GM12878 (cell line): Measurements from ENCODE around the gene EPB41. TPM values are rescaled to one million over a fixed set of nuclear protein-coding genes. Genes with fewer than 3 reads are reported as not detected.

Experiments
- ATAC-seq: fragments of 200-7000 bp; cut with Tn5 transposase; 3 replicates; pipeline ENCODE4 v1.9.1; 2020; ENCODE audit warnings: mild to moderate bottlenecking, moderate library complexity
- BruUV-seq: library from RNA; stranded (reverse); fragments of 400-500 nt; replicated peaks from 2 replicates; lab custom pipeline; 2021; lab: Mats Ljungman, UMichigan
- CTCF ChIA-PET: fragments of 300-600 bp; sonication (Branson Sonifier 250); formaldehyde crosslinking; extraction: SDS; loops from one replicate; lab custom pipeline; 2021; ENCODE audit warnings: inconsistent platforms; lab: Yijun Ruan, JAX
- POLR2A ChIA-PET: fragments of 350-600 bp; formaldehyde crosslinking; extraction: SDS; loops from one replicate; lab custom pipeline; 2021; ENCODE audit warnings: inconsistent platforms; lab: Charles Lee
- RAD21 ChIA-PET: fragments of 300-600 bp; sonication (Branson Sonifier 250); formaldehyde crosslinking; loops from one replicate; lab custom pipeline; 2023; ENCODE audit warnings: antibody characterized with exemption; ENCODE audit not compliant: unreplicated experiment; lab: Charles Lee
- SMC1A ChIA-PET: fragments of 300-600 bp; sonication (Branson Sonifier 250); formaldehyde crosslinking; loops from one replicate; lab custom pipeline; 2023; ENCODE audit not compliant: unreplicated experiment, uncharacterized antibody; lab: Charles Lee
- DNase-seq: peaks from one replicate; pipeline ENCODE4 v3.0.0-alpha.2; 2011; ENCODE audit warnings: low read depth, low spot score
- FAIRE-seq: peaks from 3 replicates; lab custom pipeline; 2011; peaks lifted over from hg19 to GRCh38; lab: Jason Lieb, UNC
- H2AFZ ChIP-seq: 2 replicates; pipeline ENCODE4 v1.6.0; 2011; ENCODE audit warnings: low read depth, low read length, control low read depth; ENCODE audit not compliant: control insufficient read depth
- H3K27ac ChIP-seq: 2 replicates; pipeline ENCODE4 v1.5.1; 2011; ENCODE audit warnings: control low read depth; ENCODE audit not compliant: control insufficient read depth, insufficient read depth
- H3K27me3 ChIP-seq, 2 experiments: replicated peaks in 1 of 2; 2 replicates each; pipeline versions ENCODE4 v1.6.0 to v1.6.1; 2011; ENCODE audit warnings: low read length in 1 of 2; ENCODE audit not compliant: control insufficient read depth in 2 of 2, insufficient read depth in 2 of 2
- H3K36me3 ChIP-seq, 2 experiments: 2 replicates each; pipeline ENCODE4 v1.5.1; 2011; ENCODE audit warnings: low read length in 1 of 2; ENCODE audit not compliant: control insufficient read depth in 2 of 2, insufficient read depth in 2 of 2
- H3K4me1 ChIP-seq: 2 replicates; pipeline ENCODE4 v1.6.1; 2011; ENCODE audit warnings: mild to moderate bottlenecking, low read length, moderate library complexity, mixed read lengths; ENCODE audit not compliant: control insufficient read depth, insufficient read depth
- H3K4me2 ChIP-seq: 2 replicates; pipeline ENCODE4 v1.6.0; 2011; ENCODE audit warnings: control low read depth; ENCODE audit not compliant: control insufficient read depth, insufficient read depth
- H3K4me3 ChIP-seq: fragments of 200-600 bp; sonication (generic); 2 replicates; pipeline ENCODE4 v1.5.1; 2016
- H3K79me2 ChIP-seq: 2 replicates; pipeline ENCODE4 v1.6.0; 2011; ENCODE audit warnings: low read length; ENCODE audit not compliant: control insufficient read depth, insufficient read depth
- H3K9ac ChIP-seq: 2 replicates; pipeline ENCODE4 v1.8.0; 2011; ENCODE audit warnings: low read length, control low read depth, mixed read lengths; ENCODE audit not compliant: control insufficient read depth, insufficient read depth
- H3K9me3 ChIP-seq: replicated peaks from 3 replicates; pipeline ENCODE4 v1.5.1; 2011; ENCODE audit warnings: mild to moderate bottlenecking, low read length; ENCODE audit not compliant: control insufficient read depth, insufficient read depth
- H4K20me1 ChIP-seq: 2 replicates; pipeline ENCODE4 v1.6.0; 2011; ENCODE audit not compliant: control insufficient read depth, insufficient read depth
- ATF3 ChIP-seq: IDR thresholded peaks from 2 replicates; pipeline ENCODE4 v1.6.1; 2011; ENCODE audit warnings: low read depth, mild to moderate bottlenecking, low read length, moderate library complexity, borderline replicate concordance; ENCODE audit errors: extremely low read depth
- BMI1 ChIP-seq: fragments of 450-650 bp; IDR thresholded peaks from 2 replicates; pipeline ENCODE4 v1.6.1; 2016; ENCODE audit warnings: mild to moderate bottlenecking, moderate library complexity, borderline replicate concordance
- ETV6 ChIP-seq, 2 experiments: fragments of 450-650 bp in 1 of 2; IDR thresholded peaks in 1 of 2; conservative IDR thresholded peaks in 1 of 2; 2 replicates each; pipeline ENCODE4 v1.6.1; 2014; ENCODE audit warnings: antibody characterized with exemption in 1 of 2, borderline replicate concordance in 1 of 2, low read depth in 1 of 2, mild to moderate bottlenecking in 1 of 2, moderate library complexity in 1 of 2
- EZH2 ChIP-seq: IDR thresholded peaks from 2 replicates; pipeline ENCODE4 v1.6.1; 2012; ENCODE audit warnings: low read depth, mild to moderate bottlenecking, control low read depth, inconsistent platforms, low read length, borderline replicate concordance; ENCODE audit not compliant: control insufficient read depth
- FOXM1 ChIP-seq: IDR thresholded peaks from 2 replicates; pipeline ENCODE4 v1.6.1; 2012; ENCODE audit warnings: low read depth, mild to moderate bottlenecking, inconsistent platforms, low read length, moderate library complexity
- HDGF ChIP-seq: fragments of 450-650 bp; IDR thresholded peaks from 2 replicates; pipeline ENCODE4 v1.6.1; 2016; ENCODE audit warnings: antibody characterized with exemption
- IRF3 ChIP-seq: fragments of 450-650 bp; IDR thresholded peaks from 2 replicates; pipeline ENCODE4 v1.6.1; 2014; ENCODE audit warnings: mild to moderate bottlenecking
- IRF4 ChIP-seq: IDR thresholded peaks from 2 replicates; pipeline ENCODE4 v1.6.1; 2011; ENCODE audit warnings: low read depth, low read length
- NFIC ChIP-seq: IDR thresholded peaks from 2 replicates; pipeline ENCODE4 v1.6.1; 2012; ENCODE audit warnings: low read depth, mild to moderate bottlenecking, inconsistent platforms, low read length, moderate library complexity
- NR2C1 ChIP-seq: fragments of 450-650 bp; IDR thresholded peaks from 2 replicates; pipeline ENCODE4 v1.6.1; 2017; ENCODE audit warnings: antibody characterized with exemption, mild to moderate bottlenecking, moderate library complexity
- SREBF2 ChIP-seq: IDR thresholded peaks from 2 replicates; pipeline ENCODE4 v1.6.1; 2012; ENCODE audit warnings: mild to moderate bottlenecking, low read length
- STAT1 ChIP-seq: fragments of 450-650 bp; conservative IDR thresholded peaks from 2 replicates; pipeline ENCODE4 v1.6.1; 2014; ENCODE audit warnings: antibody characterized with exemption, mild to moderate bottlenecking
- TAF1 ChIP-seq: IDR thresholded peaks from 2 replicates; pipeline ENCODE4 v1.6.1; 2011; ENCODE audit warnings: mild to moderate bottlenecking, low read depth, low read length, borderline replicate concordance
- YY1 ChIP-seq: IDR thresholded peaks from 2 replicates; pipeline ENCODE4 v1.6.1; 2011; ENCODE audit warnings: low read depth, mild to moderate bottlenecking, low read length
- ZNF207 ChIP-seq: fragments of 450-650 bp; IDR thresholded peaks from 2 replicates; pipeline ENCODE4 v1.6.1; 2014; ENCODE audit warnings: antibody characterized with exemption, mild to moderate bottlenecking, borderline replicate concordance
- ZNF384 ChIP-seq: IDR thresholded peaks from 2 replicates; pipeline ENCODE4 v1.6.1; 2012; ENCODE audit warnings: low read depth, mild to moderate bottlenecking, low read length, improper control_type of control experiment, borderline replicate concordance
- WGBS: methylation state at CpG from one replicate; pipeline ENCODE4 v1.1.6; 2016; ENCODE audit warnings: low lambda C conversion rate; ENCODE audit not compliant: insufficient replicate concordance, insufficient coverage; ENCODE audit errors: missing lambda C conversion rate; 5-methylcytosine and 5-hydroxymethylcytosine counted together
- in situ Hi-C: fragments of 300-500 bp; cut with MboI; formaldehyde crosslinking; loops from 9 replicates; pipeline ENCODE4 v1.14.3; 2018; ENCODE audit warnings: mixed read lengths
- intact Hi-C: fragments of 100-400 bp; cut with micrococcal nuclease; formaldehyde crosslinking; loops from one replicate; pipeline ENCODE4 v1.14.2; 2022; ENCODE audit not compliant: unreplicated experiment
- polyA plus RNA-seq, 11 experiments: library from polyadenylated mRNA; depleted of rRNA in 4 of 11; unstranded in 6 of 11; stranded (reverse) in 5 of 11; fragments of >200 nt; fragmentation: Nextera tagmentation in 4 of 11; fragmentation: Illumina TruSeq in 1 of 11; extraction: Ambion mirVana in 4 of 11; extraction: Trizol in 1 of 11; gene quantifications; 1 replicate in 1 of 11; 2 replicates in 10 of 11; pipeline versions ENCODE4 v1.2.1 to v1.2.3, GENCODE V29; 2011 to 2016; ENCODE audit warnings: inconsistent platforms in 2 of 11, missing spikeins in 2 of 11, low read depth in 1 of 11
- total RNA-seq, 4 experiments: library from RNA; depleted of rRNA in 3 of 4; stranded (reverse); fragments of >200 nt in 3 of 4; fragmentation: Illumina TruSeq in 1 of 4; extraction: Trizol in 1 of 4; gene quantifications; 2 replicates each; pipeline versions ENCODE4 v1.2.1 to v1.2.3, GENCODE V29; 2013 to 2021
- TF ChIP-seq, protein P1 (sequence below): IDR thresholded peaks from 2 replicates; pipeline ENCODE4 v1.6.1; 2012; ENCODE audit warnings: low read depth, low read length, improper control_type of control experiment

The EPB41 gene
- total and polyA plus RNA-seq, 10 of the 15 experiments (the other 5 are each of a cell fraction or from before 2014, with no cell fraction given), result 1.1 to 77.6 (median 58.8) TPM

DNA sequence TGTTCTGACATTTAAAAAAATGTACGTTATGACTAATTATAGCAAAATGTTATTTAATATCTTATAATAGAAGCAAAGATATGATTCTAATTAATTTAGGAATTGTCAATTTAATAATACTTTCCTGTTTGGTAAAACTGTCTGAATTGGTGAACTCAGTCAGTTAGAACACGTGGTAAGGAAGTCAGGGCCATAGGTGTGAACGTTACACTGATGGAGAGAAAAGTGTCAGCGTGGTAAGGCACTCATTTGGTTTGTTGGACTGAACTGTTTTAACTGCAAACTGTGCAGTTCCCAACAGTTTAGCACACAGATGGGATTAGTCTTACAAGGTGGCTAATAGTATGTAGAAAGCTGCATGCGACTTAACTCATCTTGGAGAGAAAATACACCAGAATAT is 102.9 kb downstream of the EPB41 start (continued):
- TF ChIP-seq SREBF2, result no peak
- TF ChIP-seq IRF3, result no peak

DNA sequence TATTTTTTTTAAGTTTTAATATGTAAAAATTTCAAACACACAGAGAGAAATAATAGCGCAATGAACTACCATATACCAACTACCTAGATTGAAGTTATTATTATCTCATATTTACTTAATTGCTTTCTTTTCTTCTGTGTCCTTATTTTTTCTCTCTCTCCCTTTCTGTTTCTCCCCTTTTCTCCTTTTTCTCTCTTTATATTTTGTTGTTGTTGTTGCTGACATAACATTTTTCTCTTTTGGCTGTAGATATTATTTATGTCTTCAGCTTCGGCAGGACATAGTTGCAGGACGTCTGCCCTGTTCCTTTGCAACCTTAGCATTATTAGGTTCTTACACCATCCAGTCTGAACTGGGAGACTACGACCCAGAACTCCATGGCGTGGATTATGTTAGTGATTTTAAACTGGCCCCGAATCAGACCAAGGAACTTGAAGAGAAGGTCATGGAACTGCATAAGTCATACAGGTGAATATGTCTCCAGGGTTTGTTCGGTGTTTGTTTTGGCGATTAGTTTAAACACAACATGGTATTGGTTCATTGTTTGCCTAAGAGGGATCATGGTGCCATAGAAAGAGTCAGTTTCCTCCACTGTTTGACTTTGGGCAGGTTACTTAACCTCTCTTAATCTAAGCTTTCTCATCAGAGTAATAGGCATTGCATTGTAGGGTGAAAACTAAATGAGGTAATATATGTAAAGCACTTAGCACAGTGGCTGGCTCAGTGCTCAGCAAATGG is 103.8 kb downstream of the EPB41 start:
- no peak overlapping the region for H2AFZ ChIP-seq
- FAIRE-seq, result no peak
- peaks cover 0 to 3% of the 10 kb centered on the region in 2 experiments; a peak in 1 of 4 replicates for H3K36me3 ChIP-seq
- no peaks in the 10 kb centered on the region for H3K4me1 ChIP-seq
- POLR2A ChIA-PET, result no interaction called here
- H4K20me1 ChIP-seq, result no peaks in the 10 kb centered on the region
- 78% methylated on average over 8 of the region's 8 CpGs for WGBS
- DNase-seq, result no peak
- in situ Hi-C loops, result no loop called here
- no peak overlapping the region for H3K27ac ChIP-seq
- no peak for TF ChIP-seq IRF4
- no peak for TF ChIP-seq ATF3
- TF ChIP-seq BMI1, result no peak
- no peak for TF ChIP-seq YY1
- no peak for TF ChIP-seq NR2C1
- no peak for TF ChIP-seq HDGF
- TF ChIP-seq FOXM1, result no peak
- TF ChIP-seq, protein P1, sequence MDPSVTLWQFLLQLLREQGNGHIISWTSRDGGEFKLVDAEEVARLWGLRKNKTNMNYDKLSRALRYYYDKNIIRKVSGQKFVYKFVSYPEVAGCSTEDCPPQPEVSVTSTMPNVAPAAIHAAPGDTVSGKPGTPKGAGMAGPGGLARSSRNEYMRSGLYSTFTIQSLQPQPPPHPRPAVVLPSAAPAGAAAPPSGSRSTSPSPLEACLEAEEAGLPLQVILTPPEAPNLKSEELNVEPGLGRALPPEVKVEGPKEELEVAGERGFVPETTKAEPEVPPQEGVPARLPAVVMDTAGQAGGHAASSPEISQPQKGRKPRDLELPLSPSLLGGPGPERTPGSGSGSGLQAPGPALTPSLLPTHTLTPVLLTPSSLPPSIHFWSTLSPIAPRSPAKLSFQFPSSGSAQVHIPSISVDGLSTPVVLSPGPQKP, result no peak
- no peak for TF ChIP-seq EZH2
- TF ChIP-seq ZNF207, result no peak
- TF ChIP-seq ETV6 (conservative IDR thresholded peaks at IDR 0.05 in 1 of 2, IDR thresholded peaks at IDR 0.05 in 1 of 2; ENCODE audit: borderline replicate concordance in 1 of 2, low read depth in 1 of 2), result no peak
- no peak for TF ChIP-seq STAT1
- no peak for TF ChIP-seq NFIC
- TF ChIP-seq ZNF384, result no peak
- TF ChIP-seq TAF1, result no peak
- no peaks in the 10 kb centered on the region for H3K9me3 ChIP-seq
- no peak overlapping the region for H3K9ac ChIP-seq
- SMC1A ChIA-PET, result interaction anchor here (0.7 to 1.9 kb wide), 5 partner anchors 12 to 133 kb away, joined by 3 to 8 read pairs (median 3); no protein-coding TSS in a partner anchor
- no peaks in the 10 kb centered on the region for H3K79me2 ChIP-seq
- no peak overlapping the region for H3K4me3 ChIP-seq
- intact Hi-C loops, result no loop called here
- RAD21 ChIA-PET, result interaction anchor here (0.9 kb wide), 1 partner anchor 16 kb away, joined by 3 read pairs; no protein-coding TSS in a partner anchor
- ATAC-seq, result no peak
- no peak overlapping the region for H3K4me2 ChIP-seq
- CTCF ChIA-PET, result interaction anchor here (1.1 to 1.5 kb wide), 3 partner anchors 10 to 179 kb away, joined by 3 to 4 read pairs (median 4); no protein-coding TSS in a partner anchor
- no peaks in the 10 kb centered on the region for H3K27me3 ChIP-seq
- BruUV-seq, result no TSS peak
